ENCODE measurements around the gene SGF29.
"Not testable (repeated sequence)": the region's sequence is repeated elsewhere in the genome, so short reads cannot be mapped to it uniquely, and the experiment has no call there.

The SGF29 gene

GRCh38 chr16:28597692-28598261 is 44.1 kb downstream of the SGF29 start:
- no peak for DNase-seq

GRCh38 chr16:28599377-28600285 is 45.9 kb downstream of the SGF29 start:
- DNase-seq, result not testable (repeated sequence)

GRCh38 chr16:28600965-28601364 is 47.2 kb downstream of the SGF29 start:
- DNase-seq, result not testable (repeated sequence)

- not testable (repeated sequence) for DNase-seq
Measured at GRCh38 chr16:28601589-28601988, 47.9 kb downstream of the SGF29 start.

- DNase-seq, result not testable (repeated sequence)
Measured at GRCh38 chr16:28602062-28602461, 48.3 kb downstream of the SGF29 start.

- DNase-seq, result no peak
Measured at GRCh38 chr16:28602529-28602928, 48.8 kb downstream of the SGF29 start.

GRCh38 chr16:28603381-28604185 is 49.9 kb downstream of the SGF29 start:
- DNase-seq, result no peak

- DNase-seq, result no peak
Measured at GRCh38 chr16:28604186-28604565, 50.5 kb downstream of the SGF29 start.

- no peak for DNase-seq
Measured at GRCh38 chr16:28606291-28607115, 52.8 kb downstream of the SGF29 start.

- no peak for DNase-seq
Measured at GRCh38 chr16:28607116-28607623, 53.5 kb downstream of the SGF29 start.

- not testable (repeated sequence) for DNase-seq
Measured at GRCh38 chr16:28607681-28608495, 54.2 kb downstream of the SGF29 start.

GRCh38 chr16:28608496-28608808 is 54.7 kb downstream of the SGF29 start:
- DNase-seq, result not testable (repeated sequence)

GRCh38 chr16:28608867-28609596 is 55.3 kb downstream of the SGF29 start:
- DNase-seq, result not testable (repeated sequence)

GRCh38 chr16:28609631-28610594 is 56.2 kb downstream of the SGF29 start, which contains the start of gene SULT1A1:
Gene SULT1A1 (minus strand): TSS chr16:28610044. CDS start chr16:28608855, 1,189 bp downstream.
- DNase-seq, result no peak

GRCh38 chr16:28610595-28611191 is 57.0 kb downstream of the SGF29 start:
- no peak for DNase-seq

- DNase-seq, result not testable (repeated sequence)
Measured at GRCh38 chr16:28612359-28613280, 58.9 kb downstream of the SGF29 start.

GRCh38 chr16:28613912-28614311 is 60.2 kb downstream of the SGF29 start:
- not testable (repeated sequence) for DNase-seq

- DNase-seq, result not testable (repeated sequence)
Measured at GRCh38 chr16:28614561-28614960, 60.8 kb downstream of the SGF29 start.

All from NCI-H69 (cell line).